H1 (cell line): Measurements from ENCODE around the gene ZC3H7B. TPM values are rescaled to one million over a fixed set of nuclear protein-coding genes. Genes with fewer than 3 reads are reported as not detected.

Experiments
- microRNA-seq, 2 experiments: library from miRNA; unstranded; fragments of <30 nt; microRNA quantifications; one replicate each; pipeline versions ENCODE4 to v1.2.0, GENCODE V29; 2016 to 2020; ENCODE audit warnings: borderline microRNAs expressed in 2 of 2, borderline number of aligned reads in 2 of 2, borderline replicate concordance in 1 of 2
- polyA plus RNA-seq, 7 experiments: library from polyadenylated mRNA; depleted of rRNA in 3 of 7; stranded (reverse) in 5 of 7; unstranded in 2 of 7; fragments of >200 nt in 5 of 7; fragments of 200-250 nt in 2 of 7; gene quantifications; 1 replicate in 5 of 7; 2 replicates in 1 of 7; 4 replicates in 1 of 7; pipeline versions ENCODE4 v1.2.1 to v1.2.3, GENCODE V29; 2011 to 2013; ENCODE audit warnings: missing spikeins in 2 of 7, mixed read lengths in 2 of 7
- small RNA-seq: library from polyadenylated mRNA; stranded (forward); fragments of <200 nt; extraction: miRNeasy Mini kit (QIAGEN cat#:217004); gene quantifications from one replicate; pipeline ENCODE3, GENCODE V24; 2013; ENCODE audit not compliant: insufficient read depth
- total RNA-seq: library from RNA; stranded (reverse); fragmentation: NEBNext Ultra II Directional; extraction: Animal tissue kit (Norgen Biotek cat#: 25700); gene quantifications from 2 replicates; pipeline ENCODE4 v1.2.1, GENCODE V29; 2021

ZC3H7B gene
- total and polyA plus RNA-seq, 2 of the 8 experiments (the other 6 are each of a cell fraction or from before 2014, with no cell fraction given) = 35.5 to 78.6 TPM

Small RNA genes lying within 50 kb of the gene (microRNA-seq; reads per million reads assigned to microRNA genes)
- 0 reads per million in 2 experiments for gene MIR6889

Small RNA genes lying within 50 kb of the gene (small RNA-seq; reads per million reads assigned to genes)
- gene MIR6889 (1.5 reads per million), gene RNU6-495P (not detected)

Other genes starting within 250 kb of the ZC3H7B start
- gene EP300, start 208.9 kb upstream of the ZC3H7B start, total RNA-seq = 106 and 109 TPM in 2 replicates
- 39.5 and 62.6 TPM in 2 replicates for gene EP300, start 208.9 kb upstream of the ZC3H7B start, polyA plus RNA-seq (2011; rRNA removed)
- gene L3MBTL2, start 96.2 kb upstream of the ZC3H7B start, total RNA-seq = 23.9 and 24.4 TPM in 2 replicates
- 24.9 and 30.1 TPM in 2 replicates for gene L3MBTL2, start 96.2 kb upstream of the ZC3H7B start, polyA plus RNA-seq (2011; rRNA removed)
- 0.78 and 0.84 TPM in 2 replicates for gene CHADL, start 60.6 kb upstream of the ZC3H7B start, total RNA-seq
- 1.4 and 2.2 TPM in 2 replicates for gene CHADL, start 60.6 kb upstream of the ZC3H7B start, polyA plus RNA-seq (2011; rRNA removed)
- 171 and 176 TPM in 2 replicates for gene RANGAP1, start 15.3 kb upstream of the ZC3H7B start, total RNA-seq
- gene RANGAP1, start 15.3 kb upstream of the ZC3H7B start, polyA plus RNA-seq (2011; rRNA removed) = 121 and 190 TPM in 2 replicates
- 7.4 and 8.9 TPM in 2 replicates for gene TEF, start 80.4 kb downstream of the ZC3H7B start, total RNA-seq
- 9.0 and 14.3 TPM in 2 replicates for gene TEF, start 80.4 kb downstream of the ZC3H7B start, polyA plus RNA-seq (2011; rRNA removed)
- gene TOB2, start 145.3 kb downstream of the ZC3H7B start, total RNA-seq = 52.8 and 54.1 TPM in 2 replicates
- gene TOB2, start 145.3 kb downstream of the ZC3H7B start, polyA plus RNA-seq (2011; rRNA removed) = 27.0 and 37.5 TPM in 2 replicates
- gene PHF5A, start 167.2 kb downstream of the ZC3H7B start, total RNA-seq = 109 and 135 TPM in 2 replicates
- 96.7 and 119 TPM in 2 replicates for gene PHF5A, start 167.2 kb downstream of the ZC3H7B start, polyA plus RNA-seq (2011; rRNA removed)
- gene ACO2, start 167.6 kb downstream of the ZC3H7B start, total RNA-seq = 72.4 and 75.4 TPM in 2 replicates
- gene ACO2, start 167.6 kb downstream of the ZC3H7B start, polyA plus RNA-seq (2011; rRNA removed) = 52.8 and 74.1 TPM in 2 replicates
- 34.5 and 39.2 TPM in 2 replicates for gene POLR3H, start 242.9 kb downstream of the ZC3H7B start, total RNA-seq
- 29.7 and 34.0 TPM in 2 replicates for gene POLR3H, start 242.9 kb downstream of the ZC3H7B start, polyA plus RNA-seq (2011; rRNA removed)